B cell (primary cell): ENCODE data around the gene NDUFA12. TPM values are rescaled to one million over a fixed set of nuclear protein-coding genes. Genes with fewer than 3 reads are reported as not detected.

ENCODE experiments used
- ATAC-seq: fragments of 200-7000 bp; cut with Tn5 transposase; one replicate; pipeline ENCODE4 v1.10.0; 2021; ENCODE audit warnings: low read depth, mild to moderate bottlenecking, moderate number of reproducible peaks, moderate library complexity
- CTCF ChIA-PET: fragments of 350-600 bp; sonication (Branson Sonifier 250); formaldehyde crosslinking; loops from one replicate; lab custom pipeline; 2021; ENCODE audit warnings: antibody characterized with exemption, inconsistent platforms; lab: Charles Lee
- POLR2A ChIA-PET: fragments of 350-600 bp; sonication (Branson Sonifier 250); formaldehyde crosslinking; loops from one replicate; lab custom pipeline; 2021; ENCODE audit warnings: antibody characterized with exemption; lab: Charles Lee
- DNase-seq: peaks from one replicate; pipeline ENCODE4 v3.0.0; 2013
- H2AFZ ChIP-seq: 2 replicates; pipeline ENCODE4 v1.6.1; 2012; ENCODE audit warnings: mild to moderate bottlenecking, low read depth, low read length; ENCODE audit not compliant: insufficient read depth, poor library complexity, severe bottlenecking
- H3K27ac ChIP-seq, 2 donors: 1 replicate in 1 of 2; 2 replicates in 1 of 2; pipeline ENCODE4 v1.5.1; 2012 to 2013; ENCODE audit warnings: low read length in 2 of 2, mild to moderate bottlenecking in 2 of 2, moderate library complexity in 1 of 2
- H3K27me3 ChIP-seq, 4 experiments: fragments of 200-600 bp in 1 of 4; sonication (generic) in 1 of 4; replicated peaks in 1 of 4; 1 replicate in 2 of 4; 2 replicates in 2 of 4; pipeline versions ENCODE4 v1.6.1 to v1.7.0; 2013 to 2016; ENCODE audit warnings: low read length in 3 of 4, mild to moderate bottlenecking in 2 of 4, mixed read lengths in 1 of 4, moderate library complexity in 1 of 4; ENCODE audit not compliant: insufficient read depth in 4 of 4, control insufficient read depth in 3 of 4; ENCODE audit errors: control extremely low read depth in 1 of 4
- H3K36me3 ChIP-seq, 2 experiments: replicated peaks in 1 of 2; 1 replicate in 1 of 2; 2 replicates in 1 of 2; pipeline versions ENCODE4 v1.6.1 to v1.7.1; 2013; ENCODE audit warnings: low read length in 1 of 2; ENCODE audit not compliant: insufficient read depth in 2 of 2, control insufficient read depth in 1 of 2; ENCODE audit errors: control extremely low read depth in 1 of 2, extremely low read depth in 1 of 2
- H3K4me1 ChIP-seq, 2 donors: fragments of 200-600 bp in 1 of 2; sonication (generic) in 1 of 2; 1 replicate in 1 of 2; 2 replicates in 1 of 2; pipeline versions ENCODE4 v1.5.1 to v1.6.1; 2013 to 2017; ENCODE audit warnings: low read length in 2 of 2; ENCODE audit not compliant: control insufficient read depth in 2 of 2, insufficient read depth in 2 of 2
- H3K4me2 ChIP-seq: replicated peaks from 2 replicates; pipeline ENCODE3; 2012; ENCODE audit warnings: mild to moderate bottlenecking, low read depth, low read length; ENCODE audit not compliant: poor library complexity, severe bottlenecking
- H3K4me3 ChIP-seq, 5 experiments: fragments of 200-600 bp in 1 of 5; sonication (generic) in 1 of 5; 1 replicate in 3 of 5; 2 replicates in 2 of 5; pipeline versions ENCODE4 v1.5.1 to v1.7.0; 2011 to 2016; ENCODE audit warnings: low read length in 4 of 5, mild to moderate bottlenecking in 4 of 5, low read depth in 2 of 5, control low read depth in 1 of 5, moderate library complexity in 1 of 5; ENCODE audit not compliant: insufficient read depth in 1 of 5; ENCODE audit errors: control extremely low read depth in 1 of 5, extremely low read depth in 1 of 5
- H3K79me2 ChIP-seq: fragments of 200-600 bp; sonication (generic); one replicate; pipeline ENCODE4 v1.6.0; 2016; ENCODE audit warnings: low read length; ENCODE audit not compliant: control insufficient read depth, insufficient read depth
- H3K9ac ChIP-seq: fragments of 200-600 bp; sonication (generic); 2 replicates; pipeline ENCODE4 v1.6.1; 2017; ENCODE audit warnings: mild to moderate bottlenecking, low read length, moderate library complexity
- H3K9me3 ChIP-seq, 3 donors: one replicate each; pipeline versions ENCODE4 v1.6.1 to v1.7.1; 2013; ENCODE audit warnings: low read length in 2 of 3; ENCODE audit not compliant: control insufficient read depth in 2 of 3, insufficient read depth in 1 of 3; ENCODE audit errors: control extremely low read depth in 1 of 3
- H4K20me1 ChIP-seq: 2 replicates; pipeline ENCODE4 v1.6.0; 2012; ENCODE audit warnings: mild to moderate bottlenecking, low read length; ENCODE audit not compliant: insufficient read depth, control insufficient read depth, poor library complexity, severe bottlenecking
- H3K27ac Mint-ChIP-seq: one replicate; pipeline ENCODE4 v1.8.0; 2021; ENCODE audit warnings: mixed read lengths
- H3K27me3 Mint-ChIP-seq: one replicate; pipeline ENCODE4 v1.8.0; 2021; ENCODE audit warnings: mixed read lengths
- H3K4me1 Mint-ChIP-seq: one replicate; pipeline ENCODE4 v1.8.0; 2021; ENCODE audit warnings: mixed read lengths
- H3K4me3 Mint-ChIP-seq: one replicate; pipeline ENCODE4 v1.8.0; 2021; ENCODE audit warnings: mixed read lengths
- H3K9me3 Mint-ChIP-seq: one replicate; pipeline ENCODE4 v1.8.0; 2022; ENCODE audit warnings: mixed read lengths; ENCODE audit not compliant: insufficient read depth
- EZH2 ChIP-seq: IDR thresholded peaks from 2 replicates; pipeline ENCODE4 v1.6.1; 2012; ENCODE audit warnings: borderline replicate concordance, low read depth, mild to moderate bottlenecking, moderate library complexity, low read length; ENCODE audit not compliant: insufficient read depth, poor library complexity, severe bottlenecking
- WGBS: methylation state at CpG from one replicate; pipeline ENCODE4 v1.1.5; 2013; ENCODE audit warnings: missing lambda C conversion rate; ENCODE audit not compliant: insufficient coverage; 5-methylcytosine and 5-hydroxymethylcytosine counted together
- intact Hi-C: fragments of 100-400 bp; cut with micrococcal nuclease; formaldehyde crosslinking; loops from one replicate; pipeline ENCODE4 v1.10.0; 2022
- polyA plus RNA-seq: library from polyadenylated mRNA; depleted of rRNA; stranded (reverse); fragments of >200 nt; gene quantifications from 2 replicates; pipeline ENCODE4 v1.2.3, GENCODE V29; 2012
- total RNA-seq, 2 donors: library from RNA; stranded (reverse); fragments of 120-200 nt in 1 of 2; gene quantifications; 1 replicate in 1 of 2; 2 replicates in 1 of 2; pipeline versions ENCODE4 v1.2.3 to v1.2.4, GENCODE V29; 2013 to 2022
- TF ChIP-seq, protein P1 (sequence below): fragments of 200-600 bp; IDR thresholded peaks from one replicate; pipeline ENCODE4 v1.8.0; 2022; ENCODE audit warnings: antibody characterized with exemption, mild to moderate bottlenecking

Gene NDUFA12
- total and polyA plus RNA-seq, 2 donors (not counting 1 experiment from before 2014, with no cell fraction given), result 41.7 to 51.8 TPM

GRCh38 chr12:94954948-94955592 is 48.4 kb downstream of the NDUFA12 start:
- ChIA-PET POLR2A (no interaction called here), CTCF (no interaction called here)
- intact Hi-C loops, result no loop called here
- no peak overlapping the region for H2AFZ ChIP-seq
- Mint-ChIP-seq H3K27me3 (peaks cover 9% of the 10 kb centered on the region), H3K4me1 (no peaks in the 10 kb centered on the region), H3K27ac (no peak overlapping the region), H3K9me3 (no peaks in the 10 kb centered on the region), H3K4me3 (no peak overlapping the region)
- ATAC-seq, result no peak
- H3K4me1 ChIP-seq, result no peaks in the 10 kb centered on the region
- no peaks in the 10 kb centered on the region for H3K36me3 ChIP-seq
- no peak for TF ChIP-seq EZH2
- TF ChIP-seq, protein P1, sequence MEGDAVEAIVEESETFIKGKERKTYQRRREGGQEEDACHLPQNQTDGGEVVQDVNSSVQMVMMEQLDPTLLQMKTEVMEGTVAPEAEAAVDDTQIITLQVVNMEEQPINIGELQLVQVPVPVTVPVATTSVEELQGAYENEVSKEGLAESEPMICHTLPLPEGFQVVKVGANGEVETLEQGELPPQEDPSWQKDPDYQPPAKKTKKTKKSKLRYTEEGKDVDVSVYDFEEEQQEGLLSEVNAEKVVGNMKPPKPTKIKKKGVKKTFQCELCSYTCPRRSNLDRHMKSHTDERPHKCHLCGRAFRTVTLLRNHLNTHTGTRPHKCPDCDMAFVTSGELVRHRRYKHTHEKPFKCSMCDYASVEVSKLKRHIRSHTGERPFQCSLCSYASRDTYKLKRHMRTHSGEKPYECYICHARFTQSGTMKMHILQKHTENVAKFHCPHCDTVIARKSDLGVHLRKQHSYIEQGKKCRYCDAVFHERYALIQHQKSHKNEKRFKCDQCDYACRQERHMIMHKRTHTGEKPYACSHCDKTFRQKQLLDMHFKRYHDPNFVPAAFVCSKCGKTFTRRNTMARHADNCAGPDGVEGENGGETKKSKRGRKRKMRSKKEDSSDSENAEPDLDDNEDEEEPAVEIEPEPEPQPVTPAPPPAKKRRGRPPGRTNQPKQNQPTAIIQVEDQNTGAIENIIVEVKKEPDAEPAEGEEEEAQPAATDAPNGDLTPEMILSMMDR, result no peak
- DNase-seq, result no peak
- H3K4me2 ChIP-seq, result no peak overlapping the region
- WGBS, result 97% methylated on average over 8 of the region's 10 CpGs
- no peak overlapping the region for H3K9ac ChIP-seq
- no peaks in the 10 kb centered on the region for H3K9me3 ChIP-seq
- no peak overlapping the region for H3K4me3 ChIP-seq
- no peaks in the 10 kb centered on the region for H3K27me3 ChIP-seq
- no peak overlapping the region for H3K27ac ChIP-seq
- no peaks in the 10 kb centered on the region for H3K79me2 ChIP-seq
- H4K20me1 ChIP-seq, result no peaks in the 10 kb centered on the region

DNA sequence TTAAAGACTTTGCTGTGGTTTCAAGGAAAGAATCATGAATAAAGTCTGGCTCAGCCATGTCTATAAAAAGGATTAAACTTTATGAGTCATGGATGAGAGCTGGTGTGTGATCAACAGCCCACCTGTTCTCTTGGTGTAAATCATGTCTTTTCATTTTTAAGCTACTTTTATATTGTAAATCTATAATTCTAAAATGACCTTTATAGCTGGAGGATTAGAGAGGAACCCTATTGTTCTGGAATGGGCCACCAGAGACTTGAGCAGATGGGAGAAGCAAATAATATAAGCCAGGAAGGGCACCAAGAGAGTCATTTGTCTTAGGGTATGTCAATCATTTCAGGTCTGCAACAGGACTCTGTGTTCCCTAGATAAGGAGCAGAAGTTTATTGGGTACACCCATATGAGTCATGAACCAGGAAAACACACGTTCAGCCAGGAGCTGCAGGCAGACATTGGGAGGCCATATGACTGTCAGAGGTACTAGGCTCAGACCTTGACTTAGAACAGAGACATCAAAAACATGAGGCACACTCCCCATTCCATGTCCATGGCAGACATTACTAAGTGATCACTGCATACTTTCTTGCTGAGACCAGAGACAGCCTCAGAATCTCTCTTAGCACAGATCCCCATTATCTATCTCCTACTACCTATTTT is 49.3 kb downstream of the NDUFA12 start:
- H4K20me1 ChIP-seq, result no peaks in the 10 kb centered on the region
- H3K9me3 Mint-ChIP-seq, result no peaks in the 10 kb centered on the region
- peaks cover 0 to 2% (median 0%) of the 10 kb centered on the region in 4 experiments for H3K27me3 ChIP-seq
- intact Hi-C loops, result no loop called here
- ChIA-PET CTCF (no interaction called here), POLR2A (no interaction called here)
- H3K9me3 ChIP-seq, result no peaks in the 10 kb centered on the region
- H3K27ac ChIP-seq, result no peak overlapping the region
- H3K4me1 ChIP-seq, result no peaks in the 10 kb centered on the region
- no peaks in the 10 kb centered on the region for H3K36me3 ChIP-seq
- H3K27ac Mint-ChIP-seq, result no peak overlapping the region
- no peak overlapping the region for H2AFZ ChIP-seq
- no peak for TF ChIP-seq EZH2
- TF ChIP-seq, protein P1, result no peak
- no peaks in the 10 kb centered on the region for H3K4me1 Mint-ChIP-seq
- no peaks in the 10 kb centered on the region for H3K79me2 ChIP-seq
- peaks cover 8% of the 10 kb centered on the region for H3K27me3 Mint-ChIP-seq
- DNase-seq (no peak), ATAC-seq (no peak)
- H3K9ac ChIP-seq, result no peak overlapping the region
- H3K4me2 ChIP-seq, result no peak overlapping the region
- H3K4me3 ChIP-seq, result no peak overlapping the region
- H3K4me3 Mint-ChIP-seq, result no peak overlapping the region
- WGBS, result 88% methylated on average over 1 of the region's 1 CpG
